GM18867 (cell line): ENCODE results near the gene MTCH1.

Experiments
- ATAC-seq: cut with Tn5 transposase; IDR thresholded peaks from one replicate; pipeline ENCODE4 v1.9.1; 2021; ENCODE audit warnings: mild to moderate bottlenecking, moderate library complexity; ENCODE audit not compliant: unreplicated experiment

MTCH1 gene

DNA sequence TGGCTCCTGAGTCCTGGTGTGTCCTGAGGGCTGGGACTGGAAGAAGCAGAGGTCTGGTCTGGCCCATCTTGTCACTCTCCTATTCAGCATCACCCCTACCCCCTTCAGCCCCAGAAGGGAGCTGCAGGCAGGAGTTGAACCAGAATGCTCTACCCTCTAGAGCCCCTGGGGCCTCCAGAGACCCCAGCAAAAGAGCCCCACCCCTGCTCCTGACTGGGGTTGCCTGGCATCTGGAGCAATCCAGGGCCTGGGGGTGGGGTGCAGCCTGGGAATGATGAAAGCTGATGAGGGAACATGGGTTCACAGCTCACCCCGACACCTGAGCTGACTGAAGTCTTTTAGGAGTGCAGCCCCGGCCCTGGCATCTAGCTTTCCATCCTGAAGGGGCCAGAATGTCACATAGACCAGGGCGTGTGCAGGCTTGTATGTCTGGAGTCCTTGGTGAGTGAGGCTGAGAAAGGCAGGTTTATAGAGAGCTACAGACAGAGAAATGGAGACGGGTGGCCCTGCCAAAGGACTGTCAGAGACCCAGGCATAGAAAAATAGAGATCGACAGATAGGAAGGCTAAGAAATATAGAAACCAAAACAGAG lies 31.7 kb upstream of the MTCH1 start:
- peak; percentile 6 for ATAC-seq

DNA sequence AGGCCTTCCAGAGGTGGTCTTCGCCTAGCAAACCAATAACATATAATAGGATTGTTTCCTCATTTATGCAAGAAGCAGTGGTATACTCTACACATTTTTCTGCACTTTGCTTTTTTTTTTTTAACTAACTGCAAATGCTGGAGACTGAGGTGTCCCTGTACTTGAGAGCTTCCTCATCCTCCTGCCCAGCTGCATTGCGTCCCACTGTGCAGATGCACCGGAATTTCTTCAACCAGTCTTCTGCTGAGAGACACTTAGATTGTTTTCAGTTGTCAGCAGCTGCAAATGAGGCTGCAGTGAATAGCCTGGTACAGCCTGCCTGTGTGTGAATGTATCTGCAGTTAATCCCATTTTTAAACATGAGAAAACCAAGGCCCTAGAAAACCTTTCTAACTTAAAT lies 31.0 kb upstream of the MTCH1 start:
- ATAC-seq: no peak

DNA sequence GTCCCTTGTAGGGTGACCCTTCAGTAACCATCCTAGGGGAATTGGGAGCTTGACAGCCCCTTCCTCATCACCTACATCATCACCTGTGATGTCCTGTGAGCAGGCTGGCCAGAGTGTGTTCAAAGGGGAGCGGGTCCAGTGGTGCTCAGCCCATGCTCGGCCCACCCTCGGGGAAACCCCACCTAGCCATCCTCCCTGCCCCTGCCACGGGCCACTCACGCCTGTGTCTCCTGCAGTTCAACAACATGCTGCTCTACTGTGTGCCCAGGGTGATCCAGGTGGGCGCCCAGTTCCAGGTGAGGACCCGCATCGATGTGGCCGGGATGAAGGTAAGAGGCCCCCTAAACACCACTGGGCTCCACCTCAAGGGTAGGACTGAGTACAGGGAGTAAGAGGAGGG lies 29.5 kb upstream of the MTCH1 start:
- ATAC-seq: no peak

DNA sequence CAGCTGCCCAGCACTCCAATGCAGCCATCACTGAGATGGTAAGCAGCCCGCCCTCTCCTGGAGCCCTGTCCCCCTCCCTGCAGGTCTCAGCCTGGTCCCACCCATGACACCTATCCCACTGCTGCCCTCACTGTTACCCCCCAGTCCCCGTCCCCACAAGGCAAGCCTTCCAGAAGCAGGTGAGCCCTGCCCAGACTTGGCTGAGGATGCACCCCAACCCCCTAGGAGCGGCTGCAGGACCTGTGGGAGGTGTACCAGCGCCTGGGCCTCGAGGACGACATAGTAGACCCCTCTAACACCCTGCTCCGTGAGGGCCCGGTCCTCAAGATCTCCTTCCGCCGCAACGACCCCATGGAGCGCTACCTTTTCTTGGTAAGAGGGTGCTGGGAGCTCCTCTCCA lies 28.7 kb upstream of the MTCH1 start:
- no peak for ATAC-seq

DNA sequence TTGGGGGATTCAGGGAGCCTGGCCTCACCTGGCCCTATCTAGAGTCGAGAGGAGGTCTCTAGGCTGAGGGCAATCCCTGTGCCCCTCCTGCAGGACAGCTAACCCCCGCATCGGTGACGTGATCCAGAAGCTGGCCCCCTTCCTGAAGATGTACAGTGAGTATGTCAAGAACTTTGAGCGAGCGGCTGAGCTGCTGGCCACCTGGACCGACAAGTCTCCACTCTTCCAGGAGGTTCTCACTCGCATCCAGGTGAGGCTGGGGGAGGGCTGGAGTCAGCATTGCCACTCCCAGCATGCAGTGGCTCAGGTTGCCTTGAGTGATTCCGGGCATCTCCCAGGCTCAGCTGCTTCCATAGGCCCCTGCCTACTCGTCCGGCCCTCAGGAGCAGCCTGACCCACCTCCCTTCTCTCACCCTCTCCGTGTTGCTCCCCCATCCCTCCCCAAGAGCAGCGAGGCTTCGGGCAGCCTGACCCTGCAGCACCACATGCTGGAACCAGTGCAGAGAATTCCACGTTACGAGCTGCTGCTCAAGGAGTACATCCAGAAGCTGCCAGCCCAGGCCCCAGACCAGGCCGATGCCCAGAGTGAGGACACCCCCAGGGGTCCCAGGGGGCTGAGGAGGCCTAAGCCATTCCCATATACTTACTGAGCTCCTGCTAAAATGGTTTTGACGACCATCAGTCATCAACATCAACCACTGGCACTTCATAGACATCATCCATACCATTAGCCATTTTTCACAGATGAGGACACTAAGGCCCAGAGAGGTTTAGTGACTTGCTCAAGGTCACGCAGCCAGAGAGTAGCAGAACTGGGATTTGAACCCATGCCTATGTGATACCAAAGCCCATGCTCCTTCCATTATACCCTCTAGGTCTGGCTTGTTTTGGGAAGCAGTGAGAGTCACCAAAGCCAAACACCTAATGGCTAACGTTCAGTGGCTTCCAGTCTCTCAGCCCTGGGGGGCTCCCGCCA lies 27.8 kb upstream of the MTCH1 start:
- ATAC-seq: no peak

DNA sequence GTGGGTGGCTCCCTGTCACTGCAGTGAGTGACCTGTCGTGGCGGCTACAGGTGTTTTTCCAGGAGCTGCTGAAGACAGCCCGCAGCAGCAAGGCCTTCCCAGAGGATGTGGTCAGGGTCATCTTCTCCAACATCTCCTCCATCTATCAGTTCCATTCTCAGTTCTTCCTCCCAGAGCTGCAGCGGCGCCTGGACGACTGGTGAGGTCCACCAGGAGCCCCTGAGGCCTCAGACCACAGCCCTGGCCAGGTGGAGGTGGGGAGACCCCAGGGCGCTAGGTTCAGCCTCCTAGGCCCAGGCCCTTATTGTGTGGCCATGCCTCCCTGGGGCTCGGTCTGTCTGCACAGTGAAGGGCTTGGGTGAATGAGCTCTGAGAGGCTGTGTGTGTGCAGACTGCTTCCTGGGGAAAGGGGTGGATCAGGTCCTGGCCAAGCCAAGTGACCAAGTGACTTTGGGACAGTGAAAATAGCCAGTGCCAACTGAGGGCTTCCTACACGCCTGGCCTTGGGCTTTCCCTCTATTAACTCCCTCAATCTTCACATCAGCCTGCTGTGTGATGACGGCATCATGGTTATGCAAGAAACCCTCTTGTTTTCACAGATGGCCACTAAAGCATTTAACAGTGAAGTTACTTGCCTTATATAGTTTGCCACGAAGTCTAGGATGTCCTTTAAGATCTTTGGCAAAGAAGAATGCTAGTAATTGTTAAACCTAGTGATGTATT lies 25.8 kb upstream of the MTCH1 start:
- no peak for ATAC-seq

DNA sequence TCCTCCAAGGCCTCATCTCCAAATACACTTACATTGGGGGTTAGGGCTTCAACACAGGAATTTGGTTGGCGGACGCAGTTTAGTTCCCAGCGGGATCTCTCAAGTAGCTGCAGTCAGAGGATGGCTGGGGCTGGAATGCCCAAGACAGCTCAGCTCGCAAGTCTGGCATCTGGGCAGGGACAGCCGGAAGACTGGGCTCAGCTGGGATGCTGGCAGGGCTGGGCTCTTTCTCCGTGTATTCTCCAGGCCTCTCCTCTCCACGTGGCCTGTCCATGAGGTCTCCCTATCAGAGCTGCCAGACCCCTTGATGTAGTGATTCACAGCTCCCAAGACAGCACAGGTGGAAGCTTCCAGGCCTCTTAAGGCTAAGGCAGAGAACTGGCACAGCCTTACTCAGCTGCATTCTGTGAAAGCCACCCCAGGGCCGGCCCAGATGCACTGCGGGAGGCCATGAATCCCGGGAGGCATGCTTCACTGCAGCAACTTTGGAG lies 24.5 kb upstream of the MTCH1 start:
- no peak for ATAC-seq

DNA sequence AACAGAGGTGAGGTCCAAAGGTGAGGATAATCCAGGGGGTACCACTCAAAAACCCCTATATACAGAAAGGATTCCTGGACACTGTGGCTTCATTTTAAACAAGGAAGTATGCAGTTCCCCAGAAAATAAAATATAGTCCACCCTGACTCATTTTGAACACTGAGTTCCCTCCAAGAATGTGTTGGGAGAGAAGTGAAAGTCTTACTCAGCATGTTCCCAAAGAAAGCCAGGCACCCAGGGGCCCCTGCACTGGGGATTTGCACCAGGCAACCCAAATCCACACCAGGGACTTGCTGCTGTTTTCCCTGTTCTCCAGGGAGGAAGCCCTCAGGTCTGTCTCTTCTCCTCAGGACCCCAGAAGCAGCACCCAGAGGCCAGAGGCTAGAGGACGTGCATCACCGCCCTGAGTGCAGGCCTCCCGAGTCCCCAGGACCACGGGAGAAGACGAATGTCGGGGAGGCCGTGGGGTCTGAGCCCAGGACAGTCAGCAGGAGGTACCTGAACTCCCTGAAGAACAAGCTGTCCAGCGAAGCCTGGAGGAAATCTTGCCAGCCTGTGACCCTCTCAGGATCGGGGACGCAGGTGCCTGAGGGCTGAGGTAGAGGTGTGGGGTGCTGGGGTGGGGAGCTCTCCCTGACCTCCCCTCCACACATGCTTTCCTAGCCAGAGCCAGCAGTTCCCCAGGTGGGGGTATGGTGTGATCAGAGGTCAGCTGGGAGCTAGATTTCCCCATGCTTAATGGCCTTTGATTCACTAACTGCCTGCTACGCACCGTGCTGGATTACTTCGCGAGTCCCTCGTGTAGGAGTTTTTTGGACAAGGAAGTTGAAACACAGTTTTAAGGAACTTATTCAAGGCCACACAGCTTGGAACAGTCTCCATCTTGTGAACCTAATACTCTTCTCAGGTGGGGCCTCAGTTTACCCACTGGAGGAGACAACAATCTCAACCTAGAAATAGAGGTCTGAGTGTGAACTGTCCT lies 22.8 kb upstream of the MTCH1 start:
- no peak for ATAC-seq

DNA sequence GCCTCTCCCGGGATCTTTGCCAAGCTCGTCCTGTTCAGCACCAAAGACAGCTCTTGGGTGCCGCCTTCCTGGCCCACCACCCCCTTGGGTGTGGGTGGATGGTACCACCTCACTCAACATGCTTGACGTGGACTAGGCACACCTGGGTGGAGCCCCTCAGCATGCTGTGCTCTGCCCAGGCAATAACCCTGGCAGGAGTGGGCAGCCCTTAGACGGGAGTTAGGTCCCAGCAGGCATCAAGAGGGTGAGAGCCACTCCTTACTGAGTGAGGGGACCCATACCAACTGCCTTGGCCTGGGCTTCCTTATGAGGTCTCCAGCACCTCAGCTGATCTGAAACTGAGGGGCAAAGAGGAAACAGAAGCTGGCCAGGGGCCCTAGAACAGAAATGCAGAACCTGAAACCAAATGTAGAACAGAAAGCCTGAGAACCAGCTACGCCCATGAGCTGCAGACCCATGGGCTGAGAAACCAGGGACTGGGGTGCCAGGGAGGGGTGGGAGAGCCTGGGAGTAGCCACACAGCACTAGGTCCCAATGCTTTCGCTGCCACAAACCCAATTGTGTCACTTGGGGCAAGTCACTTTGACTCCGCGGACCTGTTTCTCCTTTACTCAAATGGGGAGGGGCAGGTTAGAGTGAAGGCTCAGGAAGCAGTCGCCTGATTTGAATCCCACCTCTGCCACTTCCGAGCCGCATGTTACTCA lies 21.5 kb upstream of the MTCH1 start:
- no peak for ATAC-seq

DNA sequence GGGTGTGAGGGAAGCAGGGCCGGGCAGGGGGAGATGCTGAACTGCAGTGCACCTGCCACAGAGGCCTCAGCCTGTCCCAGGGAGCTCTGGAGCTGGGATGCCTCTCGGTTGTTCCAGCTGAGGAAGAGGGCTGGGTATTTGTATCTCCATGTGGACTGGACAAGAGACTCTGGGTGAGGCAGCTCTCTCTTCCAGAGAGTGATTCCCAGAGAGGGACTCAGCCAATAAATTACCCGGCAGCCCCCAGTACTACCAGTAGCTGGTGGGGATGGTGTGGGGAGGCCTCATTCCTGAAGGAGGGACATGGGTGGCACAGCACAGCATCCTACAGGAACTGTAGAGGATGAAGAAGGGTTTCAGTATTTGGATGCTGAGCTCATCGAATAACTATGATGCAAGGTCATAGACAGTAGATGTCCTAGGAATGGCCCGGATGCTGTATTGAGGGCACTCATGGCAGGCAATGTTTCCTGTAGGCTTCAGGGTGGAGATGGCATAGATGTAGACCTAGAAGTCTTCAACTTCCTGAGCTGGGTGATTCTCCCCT lies 20.9 kb upstream of the MTCH1 start:
- no peak for ATAC-seq

DNA sequence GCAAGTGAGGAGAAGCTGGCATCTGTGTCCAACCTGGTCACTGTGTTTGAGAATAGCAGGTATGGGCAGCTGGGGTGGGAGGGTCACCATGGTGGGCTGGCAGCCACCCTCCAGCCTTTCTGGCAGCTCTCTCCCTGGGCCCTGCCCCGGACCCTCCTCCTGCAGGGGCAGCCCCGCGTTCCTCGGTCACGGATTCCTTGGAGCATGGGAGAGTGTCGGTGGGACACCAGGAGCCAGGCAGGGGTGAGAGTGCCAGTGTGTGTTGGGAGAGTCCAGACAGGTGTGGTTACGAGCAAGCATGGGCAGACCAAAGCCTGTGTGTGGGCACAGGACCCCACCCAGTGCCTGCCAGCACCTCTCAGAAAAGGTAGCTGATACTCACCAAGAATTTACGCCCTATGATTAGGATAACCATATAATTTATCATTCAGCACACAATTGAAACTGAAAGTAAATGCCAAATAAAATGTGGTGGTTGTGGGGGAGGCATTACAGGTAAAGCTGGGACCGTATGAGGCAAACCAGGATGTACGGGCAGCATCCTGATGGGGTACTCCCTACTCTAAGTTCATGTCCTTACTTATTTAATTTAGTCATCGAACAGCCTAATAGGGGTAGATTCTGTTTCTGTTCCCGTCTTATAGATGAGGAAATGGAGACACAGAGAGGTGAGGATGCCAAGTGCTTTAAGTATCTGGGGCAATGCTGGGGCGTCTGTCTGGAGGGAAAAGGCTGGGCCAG lies 20.0 kb upstream of the MTCH1 start:
- peak; percentile 7 for ATAC-seq

DNA sequence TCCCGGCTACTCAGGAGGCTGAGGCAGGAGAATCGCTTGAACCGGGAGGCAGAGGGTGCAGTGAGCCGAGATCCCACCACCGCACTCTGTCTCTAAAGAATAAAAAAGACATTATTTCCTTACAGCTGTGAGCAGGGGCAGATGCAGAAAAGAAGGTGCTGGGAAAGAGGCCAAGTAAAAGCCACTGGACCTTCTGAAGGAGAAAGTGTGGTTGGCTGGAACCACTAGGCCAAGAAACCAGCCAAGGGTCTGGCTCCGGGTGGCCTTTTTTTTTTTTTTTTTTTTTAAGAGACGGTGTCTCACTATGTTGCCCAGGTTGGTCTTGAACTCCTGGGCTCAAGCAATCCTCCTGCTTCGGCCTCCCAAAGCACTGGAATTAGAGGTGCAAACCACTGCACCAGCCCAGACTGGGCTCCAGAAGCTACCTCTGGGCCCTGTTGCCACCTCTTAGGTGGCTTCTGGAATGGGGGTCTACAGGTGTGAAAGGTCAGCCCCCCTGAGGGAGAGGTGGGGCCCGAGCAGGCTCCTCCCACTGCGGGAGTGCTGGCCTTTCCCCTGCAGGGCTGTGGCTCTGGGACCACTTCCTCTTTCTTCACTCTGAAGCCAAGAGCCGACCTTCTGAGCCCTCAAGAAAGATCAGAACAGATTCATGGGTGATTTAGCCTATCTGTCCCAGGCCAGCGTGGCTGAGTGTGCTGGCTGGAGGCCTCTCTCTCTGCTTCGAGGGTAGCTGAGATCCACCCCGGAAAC lies 19.2 kb upstream of the MTCH1 start, which contains the start of gene FGD2:
Gene FGD2, plus strand, starts transcription at position 595 of the 750 bp plus-strand sequence. CDS start 163 bp downstream, outside the sequence.
- peak; percentile 71 for ATAC-seq

DNA sequence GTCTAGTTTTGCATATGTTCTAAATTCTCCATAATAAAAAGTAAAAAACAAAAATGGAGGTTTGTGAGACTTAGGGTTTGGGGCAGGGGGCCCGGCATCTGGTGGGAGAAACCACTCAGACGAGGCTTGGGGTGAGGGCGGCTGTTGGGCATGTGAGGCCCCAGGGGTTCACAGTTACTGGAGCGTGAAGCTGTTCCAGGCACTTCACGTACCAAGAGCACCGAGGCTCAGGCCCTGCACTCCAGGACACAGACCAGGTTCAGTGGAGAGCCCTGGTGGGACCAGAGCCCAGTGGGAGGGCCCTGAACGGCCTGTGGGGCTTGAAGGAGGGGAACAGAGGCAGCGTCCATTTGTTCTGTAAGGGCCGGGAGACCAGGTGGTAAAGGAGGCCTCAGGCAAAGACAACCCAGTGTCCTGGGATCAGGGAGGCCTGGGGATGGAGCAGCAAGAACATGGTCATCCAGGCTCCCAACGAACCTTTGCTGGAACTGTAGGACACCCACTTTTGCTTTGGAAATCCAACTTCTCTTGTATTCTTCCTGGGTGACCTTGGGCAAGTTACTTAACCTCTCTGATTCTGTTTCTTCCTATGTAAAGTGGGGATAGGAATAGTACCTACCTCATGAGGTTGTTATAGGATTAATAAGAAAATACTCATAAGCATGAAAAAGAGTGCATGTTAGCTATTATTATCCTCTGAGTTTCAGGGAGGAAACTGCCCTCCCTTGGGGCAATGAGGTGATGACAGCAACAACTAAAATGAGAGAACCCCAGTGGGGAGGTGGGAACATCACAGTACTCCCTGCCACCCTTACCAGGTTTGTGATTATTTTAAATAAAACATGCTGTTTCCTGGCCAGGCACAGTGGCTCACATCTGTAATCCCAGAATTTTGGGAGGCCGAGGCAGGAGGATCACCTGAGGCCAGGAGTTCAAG lies 18.3 kb upstream of the MTCH1 start:
- ATAC-seq: no peak

DNA sequence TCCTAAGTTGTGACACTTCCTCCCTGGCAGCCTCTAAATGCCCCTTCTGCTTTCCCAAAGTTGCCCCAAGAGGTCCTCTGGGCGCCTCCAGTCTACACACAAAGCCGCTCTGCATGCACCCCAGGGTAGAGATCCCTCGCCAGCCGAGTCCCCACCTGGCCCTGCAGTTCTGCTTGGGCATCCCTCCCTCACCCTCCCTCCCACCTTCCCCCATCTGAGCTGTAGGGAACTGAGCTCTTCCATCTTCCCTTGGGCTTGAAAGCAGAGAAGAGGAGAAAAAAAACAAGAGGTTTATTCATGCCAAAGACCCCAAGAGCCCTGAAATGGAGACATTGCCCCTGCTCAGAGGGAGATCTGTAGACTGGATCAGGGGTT lies 13.7 kb upstream of the MTCH1 start:
- no peak for ATAC-seq

DNA sequence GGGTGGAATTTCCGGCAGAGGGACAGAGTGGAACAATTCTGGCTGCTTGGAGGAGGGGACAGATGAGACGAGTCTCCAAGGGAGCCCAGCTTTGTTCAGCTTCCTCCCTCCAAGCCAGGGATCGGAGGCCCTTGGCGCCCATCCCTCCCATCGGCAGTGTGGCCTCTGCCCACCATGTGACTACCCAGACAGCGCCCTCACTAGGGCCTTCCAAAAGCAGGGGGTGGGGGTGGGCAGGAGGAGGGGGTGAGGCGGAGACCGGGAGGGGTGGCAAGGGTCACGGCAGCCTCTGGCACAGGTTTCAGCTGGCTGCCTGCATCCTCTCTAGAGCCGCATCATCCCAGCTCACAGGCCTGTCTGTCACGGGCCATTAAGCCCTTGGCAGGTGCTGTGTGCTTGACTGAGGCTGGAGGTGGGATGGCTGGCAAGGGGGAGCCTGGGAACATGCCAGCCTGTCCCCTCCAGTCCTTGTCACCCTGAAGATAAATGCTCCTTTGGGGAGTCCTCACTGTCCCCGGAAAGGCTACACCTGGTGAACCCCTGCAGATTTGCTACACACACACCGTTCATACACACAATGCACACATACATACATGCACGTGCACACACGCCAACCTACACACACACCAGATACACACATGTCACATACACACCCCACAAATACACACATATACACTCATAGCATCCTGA lies 13.2 kb upstream of the MTCH1 start:
- no peak for ATAC-seq

DNA sequence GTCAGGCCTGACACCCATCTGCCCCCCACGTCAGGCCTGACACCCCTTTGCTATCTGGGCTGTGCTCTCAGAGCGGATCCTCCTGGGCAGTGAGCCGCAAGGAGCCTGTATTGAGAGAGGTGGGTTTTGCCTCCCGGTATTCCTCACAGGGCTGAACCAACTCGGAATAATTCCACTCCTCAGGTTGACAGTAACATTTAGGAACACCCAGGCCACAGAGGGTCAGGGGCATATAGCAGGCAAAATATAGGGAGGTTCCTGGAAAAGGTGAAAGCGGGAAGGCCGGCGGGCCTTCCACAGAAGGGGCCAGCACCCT lies 12.7 kb upstream of the MTCH1 start:
- no peak for ATAC-seq
